DND-41 (cell line): ENCODE measurements around the gene AIPL1.

Experiments used
- ATAC-seq: fragments of 200-7000 bp; cut with Tn5 transposase; 3 replicates; pipeline ENCODE4 v1.9.1; 2021; ENCODE audit warnings: low read depth; ENCODE audit not compliant: insufficient read depth
- DNase-seq: peaks from one replicate; pipeline ENCODE4 v3.0.0-alpha.2; 2020
- H2AFZ ChIP-seq: 2 replicates; pipeline ENCODE4 v1.6.0; 2012; ENCODE audit warnings: low read depth, low read length
- H3K27ac ChIP-seq: 2 replicates; pipeline ENCODE4 v1.5.1; 2012; ENCODE audit warnings: low read length, inconsistent platforms
- H3K27me3 ChIP-seq: fragments of 200-600 bp; sonication (generic); 2 replicates; pipeline ENCODE4 v1.6.0; 2012; ENCODE audit warnings: low read length, mild to moderate bottlenecking, inconsistent platforms; ENCODE audit not compliant: insufficient read depth, poor library complexity
- H3K36me3 ChIP-seq: 2 replicates; pipeline ENCODE4 v1.5.1; 2012; ENCODE audit warnings: low read length, inconsistent platforms; ENCODE audit not compliant: insufficient read depth
- H3K4me1 ChIP-seq: 2 replicates; pipeline ENCODE4 v1.5.1; 2012; ENCODE audit warnings: mild to moderate bottlenecking, low read length; ENCODE audit not compliant: insufficient read depth
- H3K4me2 ChIP-seq: 2 replicates; pipeline ENCODE4 v1.6.0; 2012; ENCODE audit warnings: mild to moderate bottlenecking, moderate library complexity, low read length, inconsistent platforms; ENCODE audit not compliant: insufficient read depth
- H3K4me3 ChIP-seq, 2 experiments: fragments of 200-600 bp in 1 of 2; shearing (Covaris generic) in 1 of 2; 2 replicates each; pipeline ENCODE4 v1.5.1; 2012 to 2016; ENCODE audit warnings: inconsistent platforms in 2 of 2, low read length in 2 of 2, mild to moderate bottlenecking in 2 of 2, low read depth in 1 of 2, moderate library complexity in 1 of 2
- H3K79me2 ChIP-seq: 2 replicates; pipeline ENCODE4 v1.6.0; 2012; ENCODE audit warnings: low read length, inconsistent platforms; ENCODE audit not compliant: insufficient read depth
- H3K9ac ChIP-seq: 2 replicates; pipeline ENCODE4 v1.6.0; 2012; ENCODE audit warnings: low read depth, mild to moderate bottlenecking, inconsistent platforms, low read length, moderate library complexity
- H3K9me3 ChIP-seq: 2 replicates; pipeline ENCODE4 v1.5.1; 2012; ENCODE audit warnings: low read length, moderate library complexity, mild to moderate bottlenecking, inconsistent platforms; ENCODE audit not compliant: insufficient read depth, severe bottlenecking
- H4K20me1 ChIP-seq: 2 replicates; pipeline ENCODE4 v1.6.0; 2012; ENCODE audit warnings: low read length; ENCODE audit not compliant: insufficient read depth
- CTCF ChIP-seq: IDR thresholded peaks from 2 replicates; pipeline ENCODE4 v1.5.1; 2012; ENCODE audit warnings: borderline replicate concordance, low read length, moderate library complexity, mild to moderate bottlenecking; ENCODE audit not compliant: poor library complexity, severe bottlenecking; ENCODE audit errors: extremely low read depth
- EZH2 ChIP-seq: IDR thresholded peaks from 3 replicates; pipeline ENCODE4 v1.6.1; 2012; ENCODE audit warnings: borderline replicate concordance, low read depth, mild to moderate bottlenecking, moderate library complexity, low read length, inconsistent platforms; ENCODE audit not compliant: severe bottlenecking

AIPL1 gene

GRCh38 chr17:6456914-6457687 is 22.2 kb upstream of the AIPL1 start:
- TF ChIP-seq EZH2: no peak
- Histone ChIP-seq H3K4me3 (no peak overlapping the region), H3K27ac (no peak overlapping the region), H3K9me3 (no peaks in the 10 kb centered on the region), H3K79me2 (no peaks in the 10 kb centered on the region), H4K20me1 (no peaks in the 10 kb centered on the region), H3K4me2 (no peak overlapping the region), H2AFZ (no peak overlapping the region), H3K27me3 (no peaks in the 10 kb centered on the region), H3K4me1 (no peaks in the 10 kb centered on the region), H3K9ac (no peak overlapping the region), H3K36me3 (no peaks in the 10 kb centered on the region)
- DNase-seq (no peak), ATAC-seq (no peak)

GRCh38 chr17:6456321-6456720 is 21.4 kb upstream of the AIPL1 start:
- no peaks in the 10 kb centered on the region for H3K4me1 ChIP-seq
- no peak overlapping the region for H3K4me3 ChIP-seq
- no peak overlapping the region for H3K9ac ChIP-seq
- no peaks in the 10 kb centered on the region for H3K9me3 ChIP-seq
- H3K36me3 ChIP-seq: no peaks in the 10 kb centered on the region
- TF ChIP-seq CTCF: no peak
- no peak overlapping the region for H3K4me2 ChIP-seq
- H3K27me3 ChIP-seq: no peaks in the 10 kb centered on the region
- no peaks in the 10 kb centered on the region for H3K79me2 ChIP-seq
- no peak for DNase-seq
- no peak overlapping the region for H2AFZ ChIP-seq
- no peak overlapping the region for H3K27ac ChIP-seq
- no peaks in the 10 kb centered on the region for H4K20me1 ChIP-seq
- no peak for ATAC-seq

- H3K36me3 ChIP-seq: peaks cover under 1% of the 10 kb centered on the region; the same call in 1 of the 2 replicates
- H3K9ac ChIP-seq: no peak overlapping the region
- H2AFZ ChIP-seq: no peak overlapping the region
- no peak for DNase-seq
- no peaks in the 10 kb centered on the region for H3K9me3 ChIP-seq
- TF ChIP-seq EZH2 (no peak), CTCF (no peak)
- no peak for ATAC-seq
- H3K79me2 ChIP-seq: no peaks in the 10 kb centered on the region
- H3K4me3 ChIP-seq: no peak overlapping the region
- no peaks in the 10 kb centered on the region for H3K4me1 ChIP-seq
- no peaks in the 10 kb centered on the region for H4K20me1 ChIP-seq
- H3K27ac ChIP-seq: no peak overlapping the region
- H3K27me3 ChIP-seq: no peaks in the 10 kb centered on the region
- H3K4me2 ChIP-seq: no peak overlapping the region
Observed at GRCh38 chr17:6455321-6455705, 20.4 kb upstream of the AIPL1 start.

GRCh38 chr17:6454495-6455320 is 19.8 kb upstream of the AIPL1 start:
- H3K36me3 ChIP-seq: peaks cover 7% of the 10 kb centered on the region
- no peaks in the 10 kb centered on the region for H3K4me1 ChIP-seq
- H3K27me3 ChIP-seq: no peaks in the 10 kb centered on the region
- H3K9ac ChIP-seq: no peak overlapping the region
- no peaks in the 10 kb centered on the region for H3K9me3 ChIP-seq
- no peak overlapping the region for H2AFZ ChIP-seq
- no peak overlapping the region for H3K4me2 ChIP-seq
- ATAC-seq (no peak), DNase-seq (no peak)
- no peaks in the 10 kb centered on the region for H3K79me2 ChIP-seq
- no peak for TF ChIP-seq EZH2
- H3K27ac ChIP-seq: no peak overlapping the region
- no peak overlapping the region for H3K4me3 ChIP-seq
- no peaks in the 10 kb centered on the region for H4K20me1 ChIP-seq
